Activated naive CD4-positive, alpha-beta T cell (primary cell): ENCODE data around the gene SIX5.

Experiments used
- DNase-seq, 4 experiments: peaks; one replicate each; lab custom pipeline; 2025; lab: John Stamatoyannopoulos, UW

The SIX5 gene

GRCh38 chr19:45773384-45773783 lies 4.3 kb upstream of the SIX5 start:
- DNase-seq = no peak

DNA sequence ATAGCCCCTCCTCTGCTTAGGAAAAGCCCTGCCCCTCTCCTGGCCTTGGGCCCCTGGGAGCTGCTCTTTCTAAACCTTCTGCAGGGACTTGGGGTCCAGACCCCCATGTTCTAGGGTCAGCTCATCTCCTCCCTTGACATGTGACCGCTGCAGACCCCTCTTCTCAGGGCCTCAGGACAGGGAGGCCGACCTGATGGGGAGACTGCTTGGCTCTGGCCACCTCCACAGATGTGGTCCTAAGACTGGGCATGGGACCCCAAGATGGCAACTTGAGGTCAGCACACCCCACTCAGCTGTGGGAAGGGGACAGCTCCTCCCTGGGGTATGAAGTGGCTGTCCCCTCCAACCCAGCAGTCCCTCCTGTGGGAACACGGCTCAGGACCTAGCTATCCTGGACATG lies 3.9 kb upstream of the SIX5 start:
- no peak for DNase-seq

DNA sequence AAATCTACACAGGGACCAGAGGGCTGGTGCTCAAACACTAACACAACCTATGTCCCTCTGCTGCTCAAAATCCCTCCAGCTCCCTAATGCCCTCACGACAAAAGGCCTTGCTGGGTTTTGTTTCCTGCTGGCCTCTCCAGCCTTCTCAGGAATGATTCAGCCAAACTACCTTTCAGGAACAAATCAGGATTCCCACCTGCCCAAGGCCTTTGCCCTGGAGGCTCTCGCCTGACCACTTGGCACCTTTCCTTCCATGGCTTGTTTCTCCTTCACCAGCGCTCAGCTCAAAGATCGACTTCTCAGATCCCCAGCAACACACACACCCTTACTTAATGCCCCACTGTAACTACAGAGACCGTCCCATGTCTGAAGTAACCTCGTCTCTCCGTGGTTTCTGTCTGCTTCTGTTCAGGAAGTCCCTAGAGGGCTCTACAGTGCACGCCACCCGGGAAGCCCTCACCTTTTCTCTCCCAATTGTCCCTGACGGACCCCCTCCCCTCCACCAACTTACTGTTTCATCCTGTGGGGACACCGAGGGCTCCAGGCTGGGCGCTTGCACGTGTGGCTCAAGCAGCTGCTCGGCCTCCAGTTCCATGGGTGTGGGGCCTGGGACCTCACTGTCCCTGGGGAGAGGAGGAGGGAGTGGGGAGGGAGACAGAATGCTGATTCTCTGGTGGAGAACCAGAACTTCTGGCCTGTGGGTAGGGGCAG lies 3.2 kb upstream of the SIX5 start:
- no peak for DNase-seq

DNA sequence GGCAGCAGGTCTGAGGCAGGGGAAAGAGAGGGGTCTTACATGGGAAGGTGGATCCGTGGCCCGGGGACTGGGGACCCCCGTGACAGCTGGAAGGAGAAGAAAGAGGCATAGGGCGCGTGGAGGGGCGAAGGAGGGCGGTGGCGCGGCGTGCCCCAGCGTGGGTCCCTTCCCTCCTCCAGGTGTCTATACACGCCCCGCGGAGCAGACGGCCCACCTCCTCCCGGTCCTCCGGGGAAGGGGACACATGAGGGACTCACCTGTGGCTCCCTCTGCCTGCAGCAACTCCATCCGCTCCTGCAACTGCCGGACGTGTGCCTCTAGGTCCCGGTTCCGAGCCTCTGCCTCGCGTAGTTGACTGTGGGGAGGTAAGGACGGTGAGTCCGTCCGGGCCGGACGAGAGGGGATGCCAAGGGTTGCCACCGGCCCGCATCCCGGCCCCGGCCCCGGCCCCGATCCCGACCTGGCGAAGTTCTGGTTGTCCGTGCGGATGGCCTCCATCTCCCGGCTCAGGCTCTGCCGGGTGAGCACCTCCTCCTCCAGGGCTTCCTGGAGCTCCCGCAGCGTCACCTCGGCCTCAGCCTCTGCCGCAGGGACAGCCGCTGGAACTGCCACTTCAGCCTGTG lies 2.4 kb upstream of the SIX5 start:
- DNase-seq = no peak

DNA sequence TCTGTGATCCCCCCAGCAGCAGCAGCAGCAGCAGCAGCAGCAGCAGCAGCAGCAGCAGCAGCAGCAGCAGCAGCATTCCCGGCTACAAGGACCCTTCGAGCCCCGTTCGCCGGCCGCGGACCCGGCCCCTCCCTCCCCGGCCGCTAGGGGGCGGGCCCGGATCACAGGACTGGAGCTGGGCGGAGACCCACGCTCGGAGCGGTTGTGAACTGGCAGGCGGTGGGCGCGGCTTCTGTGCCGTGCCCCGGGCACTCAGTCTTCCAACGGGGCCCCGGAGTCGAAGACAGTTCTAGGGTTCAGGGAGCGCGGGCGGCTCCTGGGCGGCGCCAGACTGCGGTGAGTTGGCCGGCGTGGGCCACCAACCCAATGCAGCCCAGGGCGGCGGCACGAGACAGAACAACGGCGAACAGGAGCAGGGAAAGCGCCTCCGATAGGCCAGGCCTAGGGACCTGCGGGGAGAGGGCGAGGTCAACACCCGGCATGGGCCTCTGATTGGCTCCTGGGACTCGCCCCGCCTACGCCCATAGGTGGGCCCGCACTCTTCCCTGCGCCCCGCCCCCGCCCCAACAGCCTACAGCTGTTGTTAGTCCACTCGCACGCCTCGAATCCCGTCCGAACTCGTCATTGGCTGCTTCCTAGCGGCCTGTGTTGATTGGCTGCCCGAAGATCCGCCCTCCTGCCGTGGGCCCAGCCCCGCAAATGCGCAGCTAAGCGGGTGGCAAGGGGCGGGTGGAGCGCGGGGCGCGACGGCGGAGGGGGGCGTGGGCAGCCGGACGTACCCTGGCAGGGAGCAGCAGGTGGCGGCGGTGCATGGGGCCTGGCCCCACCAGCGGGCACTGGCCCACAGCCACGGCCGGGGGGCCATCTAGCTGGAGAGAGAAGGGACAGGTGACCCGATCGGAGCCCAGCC lies 1.4 kb upstream of the SIX5 start:
- peak; percentile 79 to 92 (median 86) for DNase-seq

DNA sequence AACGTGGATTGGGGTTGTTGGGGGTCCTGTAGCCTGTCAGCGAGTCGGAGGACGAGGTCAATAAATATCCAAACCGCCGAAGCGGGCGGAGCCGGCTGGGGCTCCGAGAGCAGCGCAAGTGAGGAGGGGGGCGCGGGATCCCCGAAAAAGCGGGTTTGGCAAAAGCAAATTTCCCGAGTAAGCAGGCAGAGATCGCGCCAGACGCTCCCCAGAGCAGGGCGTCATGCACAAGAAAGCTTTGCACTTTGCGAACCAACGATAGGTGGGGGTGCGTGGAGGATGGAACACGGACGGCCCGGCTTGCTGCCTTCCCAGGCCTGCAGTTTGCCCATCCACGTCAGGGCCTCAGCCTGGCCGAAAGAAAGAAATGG lies 754 bp upstream of the SIX5 start:
- DNase-seq = peak in 3 of 4 experiments; percentile 43 to 67 (median 63)

- DNase-seq = peak in 1 of 4 experiments; percentile 22
Measured at GRCh38 chr19:45768655-45768983, 433 bp downstream of the SIX5 start.

GRCh38 chr19:45767881-45768654 lies 984 bp downstream of the SIX5 start:
- DNase-seq = no peak

DNA sequence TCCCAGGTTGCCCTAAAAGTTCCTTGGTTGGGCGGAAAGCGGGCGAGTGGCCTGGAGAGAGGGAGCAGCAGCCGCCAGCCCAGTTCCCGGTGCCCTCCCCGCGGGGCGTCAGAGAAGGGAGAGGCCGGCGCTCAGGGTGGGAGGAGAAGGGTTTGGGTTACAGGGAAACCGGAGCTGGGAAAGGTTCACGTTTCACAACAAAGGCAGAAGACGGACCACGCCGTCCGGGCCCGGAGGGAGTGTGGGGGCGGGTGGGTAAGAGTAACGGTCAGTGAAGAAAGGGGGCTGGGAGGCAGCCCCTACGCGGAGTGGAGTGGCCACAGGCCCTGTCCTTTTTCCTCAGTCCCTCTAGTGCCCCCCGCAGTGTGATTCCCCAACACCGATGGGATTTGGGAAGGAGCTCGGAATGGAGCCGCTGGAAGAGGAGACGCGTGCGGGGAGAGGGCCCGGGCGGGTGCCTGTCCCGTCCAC lies 1.6 kb downstream of the SIX5 start:
- DNase-seq = no peak

GRCh38 chr19:45766869-45767346 lies 2.1 kb downstream of the SIX5 start:
- no peak for DNase-seq

GRCh38 chr19:45766296-45766868 lies 2.7 kb downstream of the SIX5 start:
- no peak for DNase-seq

DNA sequence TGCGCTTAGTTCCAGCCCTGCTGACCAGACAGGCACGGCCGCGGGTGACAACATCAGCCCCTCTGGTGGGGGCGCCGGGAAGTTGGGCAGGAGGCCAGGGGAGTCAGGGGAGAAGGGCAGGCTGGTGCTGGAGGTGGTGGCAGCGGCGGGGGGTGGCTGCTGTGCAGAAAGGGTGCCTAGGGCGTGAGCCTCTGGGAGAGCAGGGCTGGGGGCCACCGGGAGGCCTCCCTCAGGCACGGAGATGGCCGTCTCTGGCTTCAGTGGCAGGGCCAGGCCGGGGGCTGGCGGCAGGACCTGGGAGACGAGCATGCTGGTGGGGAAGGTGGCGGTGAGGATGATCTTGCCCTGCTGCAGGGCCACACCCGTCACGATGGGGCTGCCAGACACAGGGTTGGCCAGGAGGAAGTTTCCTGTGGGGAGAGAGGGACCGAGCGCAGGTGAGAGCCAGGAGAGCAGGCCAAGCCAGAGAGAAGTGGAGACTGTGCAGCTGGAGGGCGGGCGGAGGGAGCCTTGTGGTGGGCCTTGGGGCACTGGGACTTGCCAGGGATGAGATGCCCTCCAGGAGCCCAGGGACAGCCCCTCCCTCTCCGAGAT lies 3.3 kb downstream of the SIX5 start:
- DNase-seq = no peak

- no peak for DNase-seq
Measured at GRCh38 chr19:45764945-45765701, 3.9 kb downstream of the SIX5 start.

GRCh38 chr19:45764475-45764874 lies 4.6 kb downstream of the SIX5 start:
- no peak for DNase-seq

DNA sequence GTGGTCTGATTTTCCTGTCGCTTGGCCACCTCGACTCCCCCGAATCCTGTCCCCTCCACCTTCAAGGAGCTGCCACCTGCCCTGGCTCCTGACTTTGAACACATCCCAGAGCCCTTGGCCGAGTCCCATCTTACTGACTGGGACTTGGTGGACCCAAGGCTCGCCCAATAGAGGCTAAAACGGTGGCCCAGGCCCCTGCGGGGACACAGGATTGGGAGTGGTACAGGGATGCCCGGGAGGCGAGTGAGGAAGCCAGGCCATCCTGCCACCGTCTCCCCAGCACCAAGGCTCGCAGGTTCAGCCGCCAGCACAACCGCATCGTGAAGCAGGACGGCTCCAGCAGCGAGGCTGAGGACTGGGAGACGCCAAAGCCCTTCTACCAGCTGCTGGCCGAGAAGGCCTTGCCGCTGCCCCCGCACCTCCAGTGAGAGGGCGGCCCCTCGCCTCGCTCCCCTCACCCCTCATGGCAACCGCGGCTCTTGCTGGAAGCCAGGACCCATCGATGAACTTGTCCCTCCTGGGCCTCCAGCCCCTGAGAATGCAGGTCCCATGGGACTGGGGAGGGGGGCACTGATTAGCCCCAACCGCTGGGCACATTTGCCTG lies 5.3 kb downstream of the SIX5 start:
- DNase-seq = no peak

GRCh38 chr19:45762870-45763631 lies 6.0 kb downstream of the SIX5 start:
- DNase-seq = no peak

DNA sequence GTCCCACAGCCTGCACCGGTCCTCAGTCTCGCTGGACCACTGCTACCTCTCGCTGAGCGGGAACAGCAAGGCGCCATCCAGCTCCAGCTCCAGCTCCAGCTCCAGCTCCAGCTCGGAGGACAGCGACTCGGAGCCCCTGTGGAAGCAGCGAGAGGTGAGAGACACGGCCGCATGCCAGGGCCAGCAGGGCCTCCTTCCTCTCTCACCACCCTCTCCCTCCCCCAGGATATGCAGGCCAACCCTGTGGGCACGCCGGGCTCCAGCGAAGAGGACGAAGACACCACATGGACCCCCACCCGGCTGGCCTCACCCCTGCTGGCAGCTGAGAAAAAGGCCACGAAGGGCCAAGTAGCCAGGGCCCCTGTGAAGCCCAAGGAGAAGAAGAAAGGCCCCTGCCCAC lies 7.3 kb downstream of the SIX5 start:
- no peak for DNase-seq

GRCh38 chr19:45758921-45759320 lies 10.1 kb downstream of the SIX5 start:
- no peak for DNase-seq

DNA sequence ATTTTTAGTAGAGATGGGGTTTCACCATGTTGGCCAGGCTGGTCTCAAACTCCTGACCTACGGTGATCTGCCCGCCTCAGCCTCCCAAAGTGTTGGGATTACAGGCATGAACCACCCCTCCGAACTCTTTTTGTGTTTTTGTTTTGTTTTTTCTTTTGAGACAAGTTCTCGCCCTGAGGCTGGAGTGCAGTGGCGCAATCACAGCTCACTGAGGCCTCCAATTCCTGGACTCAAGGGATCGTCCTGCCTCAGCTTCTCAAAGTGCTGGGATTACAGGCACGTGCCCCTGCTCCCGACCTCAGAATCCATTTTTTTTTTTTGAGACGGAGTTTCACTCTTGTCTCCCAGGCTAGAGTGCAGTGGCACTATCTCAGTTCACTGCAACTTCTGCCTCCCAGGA lies 11.4 kb downstream of the SIX5 start:
- DNase-seq = no peak
